HG03280 (cell line): ENCODE data around the gene PHPT1.
"Not testable (repeated sequence)": the region's sequence is repeated elsewhere in the genome, so short reads cannot be mapped to it uniquely, and the experiment has no call there.

Experiments
- ATAC-seq: cut with Tn5 transposase; IDR thresholded peaks from one replicate; pipeline ENCODE4 v1.9.1; 2021; ENCODE audit warnings: mild to moderate bottlenecking, moderate library complexity; ENCODE audit not compliant: unreplicated experiment

The PHPT1 gene

DNA sequence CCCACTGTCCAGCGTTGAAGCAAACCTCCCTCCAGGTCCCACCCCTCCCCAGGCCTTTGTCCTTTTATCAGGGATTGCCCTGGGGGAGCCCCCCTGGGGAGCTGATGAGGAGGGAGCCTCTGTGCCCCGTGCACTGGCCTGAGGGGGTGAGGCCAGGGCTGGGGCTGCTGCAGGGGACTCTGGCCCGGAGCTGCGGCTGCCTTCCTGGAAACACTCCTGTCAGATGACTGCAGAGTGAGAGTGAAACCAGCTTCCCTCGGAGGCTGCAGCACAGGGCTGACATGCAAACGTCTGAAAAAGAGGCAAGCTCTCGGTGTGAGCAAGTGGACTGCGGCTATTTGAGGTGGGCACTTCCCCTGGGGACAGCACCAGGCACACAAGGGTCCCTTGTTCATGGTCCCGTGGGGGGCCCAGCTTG is 32.5 kb downstream of the PHPT1 start:
- no peak for ATAC-seq

DNA sequence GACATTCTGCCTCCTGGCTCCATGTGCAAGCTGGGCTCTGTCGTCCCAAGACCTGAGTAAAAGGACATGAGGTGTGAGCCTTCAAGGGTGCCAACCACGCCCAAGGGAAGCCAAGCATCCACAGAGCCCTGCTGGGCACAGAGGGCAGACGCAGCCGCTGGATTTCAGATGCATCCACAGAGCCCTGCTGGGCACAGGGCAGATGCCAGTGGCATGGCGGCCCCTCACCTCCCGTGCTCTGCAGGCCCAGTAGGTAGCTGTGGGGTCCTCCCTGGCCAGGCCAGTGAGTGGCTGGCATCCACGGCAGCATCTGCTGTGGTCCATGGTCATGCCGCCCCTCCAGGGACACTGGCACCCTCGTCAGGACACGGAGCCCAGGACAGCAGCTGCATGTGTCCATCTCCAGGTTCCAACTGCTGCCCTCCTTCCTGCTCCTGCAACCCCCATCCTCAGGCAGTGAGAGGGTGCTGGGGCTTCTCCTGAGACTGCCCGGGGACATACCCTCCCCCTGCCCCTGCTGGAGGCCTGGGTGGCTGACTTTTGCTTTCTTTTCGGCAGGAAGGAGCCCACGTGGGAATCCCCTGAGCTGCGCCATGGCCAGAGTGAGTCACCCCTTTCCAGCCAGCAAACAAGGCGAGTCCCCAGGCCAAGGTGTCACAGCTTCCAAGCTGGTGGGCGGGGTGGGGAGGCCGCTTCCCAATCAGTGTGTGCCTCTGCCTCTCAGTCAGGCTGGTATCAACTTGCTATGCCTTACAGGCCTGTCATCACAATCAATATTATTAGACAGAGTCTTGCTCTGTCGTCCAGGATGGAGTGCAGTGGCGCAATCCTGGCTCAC is 33.1 kb downstream of the PHPT1 start:
- ATAC-seq: no peak

DNA sequence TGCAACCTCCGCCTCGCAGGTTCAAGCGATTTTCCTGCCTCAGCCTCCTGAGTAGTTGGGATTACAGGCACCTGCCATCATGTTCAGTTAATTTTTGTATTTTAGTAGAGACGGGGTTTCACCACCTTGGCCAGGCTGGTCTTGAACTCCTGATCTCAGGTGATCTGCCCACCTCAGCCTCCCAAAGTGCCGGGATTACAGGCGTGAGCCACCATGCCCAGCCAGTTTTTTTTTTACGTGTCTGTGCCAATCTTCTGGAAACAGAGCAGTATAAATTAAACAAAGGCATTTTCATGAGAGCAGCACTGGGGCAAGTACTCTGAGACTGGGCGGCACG is 33.7 kb downstream of the PHPT1 start:
- ATAC-seq: not testable (repeated sequence)

DNA sequence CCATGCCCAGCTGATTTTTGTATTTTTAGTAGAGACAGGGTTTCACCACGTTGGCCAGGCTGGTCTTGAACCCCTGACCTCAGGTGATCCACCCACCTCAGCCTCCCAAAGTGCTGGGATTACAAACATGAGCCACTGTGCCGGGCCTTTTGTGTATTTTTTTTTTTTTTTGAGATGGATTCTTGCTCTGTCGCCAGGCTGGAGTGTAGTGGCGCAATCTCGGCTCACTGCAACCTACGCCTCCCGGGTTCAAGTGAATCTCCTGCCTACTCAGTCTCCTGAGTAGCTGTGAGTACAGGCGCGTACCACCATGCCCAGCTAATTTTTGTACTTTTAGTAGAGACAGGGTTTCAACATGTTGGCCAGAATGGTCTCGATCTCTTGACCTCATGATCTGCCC is 34.5 kb downstream of the PHPT1 start:
- ATAC-seq: not testable (repeated sequence)

DNA sequence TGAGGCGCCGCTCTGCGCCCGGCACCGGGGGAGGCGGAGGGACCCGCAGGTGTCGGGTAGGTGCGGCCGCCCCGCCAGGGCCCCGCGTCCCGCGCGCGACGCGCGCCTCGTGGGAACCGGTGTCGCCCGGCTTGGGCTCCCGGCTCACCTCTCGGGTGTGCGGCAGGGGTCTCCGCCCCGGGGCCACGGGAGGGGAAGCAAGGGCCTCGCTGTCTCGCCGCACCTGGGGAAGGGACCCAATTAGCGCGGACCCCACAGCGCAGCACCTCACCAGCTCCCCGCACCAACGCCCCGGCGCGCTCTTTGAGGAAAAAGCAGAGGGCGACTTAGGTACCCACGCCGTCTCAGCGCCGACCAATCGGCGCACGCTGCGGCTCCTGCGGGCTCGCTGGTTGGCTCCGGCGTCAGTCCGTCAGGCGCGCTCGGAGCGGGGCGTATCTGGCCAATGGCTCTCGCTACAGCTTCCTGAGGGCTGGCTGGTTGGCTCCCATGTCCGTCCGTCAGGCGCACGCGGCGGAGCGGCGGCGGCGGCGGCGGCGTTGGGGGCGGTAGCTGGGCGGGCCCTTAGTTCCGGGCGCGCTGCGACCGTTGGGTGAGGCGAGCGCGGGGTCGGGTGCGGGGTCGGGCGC is 36.9 kb downstream of the PHPT1 start, which contains the start of gene TRAF2:
TSS of gene TRAF2 (plus strand) at position 567 of the 629 bp plus-strand sequence. CDS start 12,225 bp downstream, outside the sequence.
- peak; percentile 88 for ATAC-seq

DNA sequence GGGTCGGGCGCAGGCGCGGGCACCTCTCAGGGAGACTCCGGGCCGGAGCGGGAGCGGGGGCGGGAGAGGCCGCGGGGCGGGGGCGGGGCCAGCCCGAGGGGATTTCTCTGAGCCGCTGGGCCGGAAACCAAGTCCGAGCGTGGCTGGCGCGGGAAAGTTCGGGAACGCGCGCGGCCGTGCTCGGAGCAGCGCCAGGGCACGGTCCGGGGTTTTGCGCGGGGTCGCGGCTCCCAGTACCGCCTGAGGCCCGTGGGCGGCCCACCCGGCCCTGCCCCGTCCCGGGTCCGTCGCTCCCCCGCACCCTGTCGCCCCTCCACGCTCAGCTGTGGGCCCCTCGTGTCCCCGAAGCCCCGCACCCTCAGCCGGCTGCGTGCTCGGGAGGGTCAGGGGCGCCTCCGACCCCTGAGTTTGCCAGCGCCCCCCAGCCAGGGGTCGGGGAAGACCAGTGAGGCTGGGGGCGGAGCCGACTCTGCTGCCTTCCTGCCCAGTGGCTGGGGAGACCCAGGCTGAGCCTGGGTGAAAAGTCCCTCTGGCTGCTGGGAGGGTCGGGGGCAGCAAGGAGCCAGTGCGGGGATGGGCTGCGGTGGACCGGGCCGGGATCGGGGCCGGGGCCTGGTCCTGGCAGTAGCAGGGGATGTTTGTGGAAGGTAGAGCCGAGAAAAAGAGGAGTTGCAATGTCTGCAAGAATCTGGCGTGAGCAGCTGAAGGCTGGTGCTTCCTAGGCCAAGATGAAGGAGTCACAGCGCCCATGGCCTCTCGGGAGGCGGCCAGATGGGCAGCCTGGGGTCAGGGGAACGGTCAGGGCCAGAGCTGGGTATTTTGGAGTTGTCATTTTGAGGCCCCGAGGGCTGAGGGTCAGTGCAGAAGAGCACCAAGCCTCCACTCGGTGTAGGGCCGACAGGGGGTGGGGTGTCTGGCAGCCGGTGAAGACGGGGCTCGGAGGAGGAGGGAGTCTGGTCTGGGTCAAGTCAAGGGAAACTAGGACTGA is 37.7 kb downstream of the PHPT1 start:
- ATAC-seq: peak; percentile 31

DNA sequence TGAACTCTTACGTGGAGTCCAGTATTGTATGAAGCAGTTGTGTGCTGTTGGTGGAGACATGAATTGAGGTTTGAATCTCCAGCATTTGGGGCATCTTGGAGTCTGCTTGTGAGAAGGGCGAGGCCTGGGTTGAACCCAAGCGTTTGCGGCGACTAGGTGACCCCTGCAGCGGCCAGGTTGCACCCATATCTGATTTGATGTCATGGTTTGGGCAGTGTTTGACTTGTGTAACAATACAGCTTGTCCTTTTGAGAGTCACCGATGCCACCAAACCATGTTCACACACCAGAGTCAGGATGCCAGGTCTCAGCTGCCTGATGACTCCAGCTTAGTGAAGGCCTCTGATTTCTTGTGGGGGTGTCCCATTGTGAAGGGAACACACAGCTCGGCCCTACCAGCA is 39.2 kb downstream of the PHPT1 start:
- ATAC-seq: no peak

DNA sequence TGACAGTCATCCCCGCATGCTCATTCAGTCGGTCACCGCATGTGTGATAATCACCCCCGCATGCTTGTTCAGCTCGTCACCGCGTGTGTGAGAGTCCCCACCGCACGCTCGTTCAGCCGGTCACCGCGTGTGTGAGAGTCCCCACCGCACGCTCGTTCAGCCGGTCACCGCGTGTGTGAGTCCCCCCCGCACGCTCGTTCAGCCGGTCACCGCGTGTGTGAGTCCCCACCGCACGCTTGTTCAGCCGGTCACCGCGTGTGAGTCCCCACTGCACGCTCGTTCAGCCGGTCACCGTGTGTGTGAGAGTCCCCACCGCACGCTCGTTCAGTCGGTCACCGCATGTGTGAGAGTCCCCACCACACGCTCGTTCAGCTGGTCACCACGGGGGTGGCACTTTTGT is 40.6 kb downstream of the PHPT1 start:
- ATAC-seq: no peak

DNA sequence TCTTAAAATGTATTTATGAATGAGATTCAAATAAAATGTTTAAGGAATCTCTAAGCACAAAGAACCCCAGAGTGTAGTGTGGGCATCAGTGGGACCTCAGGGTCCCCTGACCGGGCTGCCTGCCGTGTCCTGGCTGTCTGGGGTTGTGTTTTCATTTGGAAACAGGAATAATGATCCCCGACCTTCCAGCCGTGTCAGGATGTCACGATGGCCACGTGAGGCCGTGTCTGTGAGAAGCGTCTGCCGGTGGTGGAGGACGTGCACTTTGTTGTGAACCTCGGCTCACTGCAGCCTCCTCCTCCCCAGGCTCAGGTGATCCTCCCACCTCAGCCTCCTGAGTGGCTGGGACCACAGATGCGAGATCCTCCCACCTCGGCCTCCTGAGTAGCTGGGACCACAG is 41.5 kb downstream of the PHPT1 start:
- ATAC-seq: no peak

DNA sequence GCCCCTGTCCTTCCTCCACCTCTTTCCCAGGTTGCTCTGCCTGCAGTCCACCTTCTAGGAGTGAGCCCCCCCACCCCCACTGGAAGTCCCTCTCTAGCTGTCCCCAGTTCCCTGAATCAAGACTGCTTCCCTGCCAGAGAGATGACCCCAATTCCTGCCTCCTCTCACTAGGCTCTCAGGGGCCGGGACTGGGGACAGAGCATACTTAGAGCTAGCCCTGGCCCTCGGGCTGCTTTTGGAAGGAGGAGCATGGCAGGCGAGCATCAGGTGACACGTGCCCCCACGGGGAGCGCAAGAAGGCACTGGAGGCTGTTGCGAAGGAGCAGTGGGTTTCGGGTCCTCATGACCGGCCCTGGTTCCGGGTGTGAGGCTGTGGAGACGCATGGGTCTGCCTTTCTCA is 46.8 kb downstream of the PHPT1 start:
- ATAC-seq: no peak

DNA sequence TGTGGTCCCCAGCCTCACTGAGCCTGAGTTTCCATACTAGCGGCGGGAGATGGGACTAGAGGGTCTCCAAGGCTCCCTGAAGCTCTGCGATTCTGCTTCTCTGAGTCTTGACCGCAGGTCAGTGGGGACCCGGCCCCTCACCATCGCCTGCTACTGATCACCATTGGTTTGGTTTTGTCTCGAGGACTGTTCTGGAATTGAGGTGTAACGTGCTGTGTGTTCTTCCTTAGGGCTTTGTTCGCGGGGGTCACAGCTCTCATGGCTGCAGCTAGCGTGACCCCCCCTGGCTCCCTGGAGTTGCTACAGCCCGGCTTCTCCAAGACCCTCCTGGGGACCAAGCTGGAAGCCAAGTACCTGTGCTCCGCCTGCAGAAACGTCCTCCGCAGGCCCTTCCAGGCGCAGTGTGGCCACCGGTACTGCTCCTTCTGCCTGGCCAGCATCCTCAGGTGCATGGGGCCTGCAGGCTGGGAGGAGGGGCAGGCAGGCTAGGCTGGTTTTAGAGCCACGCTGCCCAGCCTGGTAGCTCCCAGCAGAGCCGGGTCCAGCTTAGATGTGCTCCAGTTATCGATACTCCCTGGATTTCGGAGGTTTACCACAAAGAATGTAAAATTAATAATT is 49.4 kb downstream of the PHPT1 start:
- ATAC-seq: no peak

DNA sequence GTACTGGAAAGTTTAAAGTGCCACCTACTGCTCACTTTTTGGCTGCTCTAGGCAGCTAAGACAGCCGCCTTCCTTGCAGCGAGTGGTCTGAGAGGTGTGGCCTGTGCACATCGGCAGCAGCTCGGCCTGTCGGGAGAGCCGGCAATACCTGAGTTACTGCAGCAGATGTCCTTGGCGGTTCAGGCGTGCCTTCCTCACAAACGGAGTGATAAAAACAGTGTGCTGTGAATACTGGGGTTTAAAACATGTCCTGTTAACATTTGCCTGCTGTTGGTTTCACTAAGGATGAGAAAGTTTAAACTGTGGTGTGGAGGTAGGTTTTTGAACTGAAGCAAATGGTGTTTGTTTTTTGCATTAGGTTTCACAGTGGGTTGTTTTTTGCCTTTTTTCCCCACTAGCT is 50.0 kb downstream of the PHPT1 start:
- ATAC-seq: peak; percentile 53

DNA sequence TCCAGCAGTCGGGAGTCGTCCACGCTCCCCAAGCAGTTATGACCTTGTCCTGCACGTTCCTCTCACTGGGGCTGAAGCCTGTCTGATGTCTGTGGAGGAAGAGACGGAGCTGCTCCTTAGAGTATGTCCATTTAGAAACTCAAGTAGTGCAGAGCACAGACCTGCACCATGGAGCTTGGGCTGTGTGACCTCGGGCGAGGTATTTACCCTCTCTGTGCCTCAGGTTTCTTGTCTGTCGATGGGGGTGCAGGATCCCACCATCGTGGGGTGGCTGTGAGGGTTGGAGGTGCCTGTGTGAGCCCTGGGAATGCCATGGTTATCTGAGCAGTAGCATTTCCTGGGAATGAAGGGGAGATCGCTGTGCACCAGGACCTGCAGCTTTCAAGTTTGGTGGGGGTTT is 51.3 kb downstream of the PHPT1 start:
- ATAC-seq: no peak
